ENCODE measurements around the gene LIMS1.
"Not testable (repeated sequence)": the region's sequence is repeated elsewhere in the genome, so short reads cannot be mapped to it uniquely, and the experiment has no call there.

DNA sequence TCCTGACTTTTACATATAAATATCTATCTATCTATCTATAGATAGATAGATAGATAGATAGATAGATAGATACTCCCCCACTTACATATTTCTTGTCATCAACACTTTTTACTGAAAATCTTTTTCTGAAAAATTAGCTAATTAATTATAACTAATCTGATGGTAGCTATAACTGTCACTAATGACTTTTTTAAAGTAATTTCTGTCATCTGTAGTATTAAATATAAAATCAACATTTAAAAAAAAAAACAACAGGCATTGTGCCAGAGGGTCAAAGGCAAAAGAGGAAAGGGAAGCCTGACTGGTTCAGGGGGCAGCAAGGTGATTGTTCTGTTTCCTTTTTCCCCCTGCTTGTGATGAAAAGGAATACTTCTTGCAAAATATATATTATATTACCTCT lies 122.0 kb downstream of the LIMS1 start:
- TF ChIP-seq EZH2 (IDR thresholded peaks at IDR 0.05; ENCODE audit: low read depth, unreplicated experiment); CTCF (conservative IDR thresholded peaks at IDR 0.05; ENCODE audit: low read depth in 2 of 2); EZH2phosphoT487 (IDR thresholded peaks at IDR 0.05; ENCODE audit: unreplicated experiment); POLR2AphosphoS5 (IDR thresholded peaks at IDR 0.05; ENCODE audit: low read depth); CREB1 (CRISPR knock-in tag; IDR thresholded peaks at IDR 0.05; ENCODE audit: low read depth); JUNB (IDR thresholded peaks at IDR 0.05; ENCODE audit: unreplicated experiment): not testable (repeated sequence)
- TF ChIP-seq, protein P1, sequence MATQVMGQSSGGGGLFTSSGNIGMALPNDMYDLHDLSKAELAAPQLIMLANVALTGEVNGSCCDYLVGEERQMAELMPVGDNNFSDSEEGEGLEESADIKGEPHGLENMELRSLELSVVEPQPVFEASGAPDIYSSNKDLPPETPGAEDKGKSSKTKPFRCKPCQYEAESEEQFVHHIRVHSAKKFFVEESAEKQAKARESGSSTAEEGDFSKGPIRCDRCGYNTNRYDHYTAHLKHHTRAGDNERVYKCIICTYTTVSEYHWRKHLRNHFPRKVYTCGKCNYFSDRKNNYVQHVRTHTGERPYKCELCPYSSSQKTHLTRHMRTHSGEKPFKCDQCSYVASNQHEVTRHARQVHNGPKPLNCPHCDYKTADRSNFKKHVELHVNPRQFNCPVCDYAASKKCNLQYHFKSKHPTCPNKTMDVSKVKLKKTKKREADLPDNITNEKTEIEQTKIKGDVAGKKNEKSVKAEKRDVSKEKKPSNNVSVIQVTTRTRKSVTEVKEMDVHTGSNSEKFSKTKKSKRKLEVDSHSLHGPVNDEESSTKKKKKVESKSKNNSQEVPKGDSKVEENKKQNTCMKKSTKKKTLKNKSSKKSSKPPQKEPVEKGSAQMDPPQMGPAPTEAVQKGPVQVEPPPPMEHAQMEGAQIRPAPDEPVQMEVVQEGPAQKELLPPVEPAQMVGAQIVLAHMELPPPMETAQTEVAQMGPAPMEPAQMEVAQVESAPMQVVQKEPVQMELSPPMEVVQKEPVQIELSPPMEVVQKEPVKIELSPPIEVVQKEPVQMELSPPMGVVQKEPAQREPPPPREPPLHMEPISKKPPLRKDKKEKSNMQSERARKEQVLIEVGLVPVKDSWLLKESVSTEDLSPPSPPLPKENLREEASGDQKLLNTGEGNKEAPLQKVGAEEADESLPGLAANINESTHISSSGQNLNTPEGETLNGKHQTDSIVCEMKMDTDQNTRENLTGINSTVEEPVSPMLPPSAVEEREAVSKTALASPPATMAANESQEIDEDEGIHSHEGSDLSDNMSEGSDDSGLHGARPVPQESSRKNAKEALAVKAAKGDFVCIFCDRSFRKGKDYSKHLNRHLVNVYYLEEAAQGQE (IDR thresholded peaks at IDR 0.05; ENCODE audit: unreplicated experiment): not testable (repeated sequence)
- TF ChIP-seq, protein P2, sequence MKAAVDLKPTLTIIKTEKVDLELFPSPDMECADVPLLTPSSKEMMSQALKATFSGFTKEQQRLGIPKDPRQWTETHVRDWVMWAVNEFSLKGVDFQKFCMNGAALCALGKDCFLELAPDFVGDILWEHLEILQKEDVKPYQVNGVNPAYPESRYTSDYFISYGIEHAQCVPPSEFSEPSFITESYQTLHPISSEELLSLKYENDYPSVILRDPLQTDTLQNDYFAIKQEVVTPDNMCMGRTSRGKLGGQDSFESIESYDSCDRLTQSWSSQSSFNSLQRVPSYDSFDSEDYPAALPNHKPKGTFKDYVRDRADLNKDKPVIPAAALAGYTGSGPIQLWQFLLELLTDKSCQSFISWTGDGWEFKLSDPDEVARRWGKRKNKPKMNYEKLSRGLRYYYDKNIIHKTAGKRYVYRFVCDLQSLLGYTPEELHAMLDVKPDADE (IDR thresholded peaks at IDR 0.05): not testable (repeated sequence)
- TF ChIP-seq, protein P3, sequence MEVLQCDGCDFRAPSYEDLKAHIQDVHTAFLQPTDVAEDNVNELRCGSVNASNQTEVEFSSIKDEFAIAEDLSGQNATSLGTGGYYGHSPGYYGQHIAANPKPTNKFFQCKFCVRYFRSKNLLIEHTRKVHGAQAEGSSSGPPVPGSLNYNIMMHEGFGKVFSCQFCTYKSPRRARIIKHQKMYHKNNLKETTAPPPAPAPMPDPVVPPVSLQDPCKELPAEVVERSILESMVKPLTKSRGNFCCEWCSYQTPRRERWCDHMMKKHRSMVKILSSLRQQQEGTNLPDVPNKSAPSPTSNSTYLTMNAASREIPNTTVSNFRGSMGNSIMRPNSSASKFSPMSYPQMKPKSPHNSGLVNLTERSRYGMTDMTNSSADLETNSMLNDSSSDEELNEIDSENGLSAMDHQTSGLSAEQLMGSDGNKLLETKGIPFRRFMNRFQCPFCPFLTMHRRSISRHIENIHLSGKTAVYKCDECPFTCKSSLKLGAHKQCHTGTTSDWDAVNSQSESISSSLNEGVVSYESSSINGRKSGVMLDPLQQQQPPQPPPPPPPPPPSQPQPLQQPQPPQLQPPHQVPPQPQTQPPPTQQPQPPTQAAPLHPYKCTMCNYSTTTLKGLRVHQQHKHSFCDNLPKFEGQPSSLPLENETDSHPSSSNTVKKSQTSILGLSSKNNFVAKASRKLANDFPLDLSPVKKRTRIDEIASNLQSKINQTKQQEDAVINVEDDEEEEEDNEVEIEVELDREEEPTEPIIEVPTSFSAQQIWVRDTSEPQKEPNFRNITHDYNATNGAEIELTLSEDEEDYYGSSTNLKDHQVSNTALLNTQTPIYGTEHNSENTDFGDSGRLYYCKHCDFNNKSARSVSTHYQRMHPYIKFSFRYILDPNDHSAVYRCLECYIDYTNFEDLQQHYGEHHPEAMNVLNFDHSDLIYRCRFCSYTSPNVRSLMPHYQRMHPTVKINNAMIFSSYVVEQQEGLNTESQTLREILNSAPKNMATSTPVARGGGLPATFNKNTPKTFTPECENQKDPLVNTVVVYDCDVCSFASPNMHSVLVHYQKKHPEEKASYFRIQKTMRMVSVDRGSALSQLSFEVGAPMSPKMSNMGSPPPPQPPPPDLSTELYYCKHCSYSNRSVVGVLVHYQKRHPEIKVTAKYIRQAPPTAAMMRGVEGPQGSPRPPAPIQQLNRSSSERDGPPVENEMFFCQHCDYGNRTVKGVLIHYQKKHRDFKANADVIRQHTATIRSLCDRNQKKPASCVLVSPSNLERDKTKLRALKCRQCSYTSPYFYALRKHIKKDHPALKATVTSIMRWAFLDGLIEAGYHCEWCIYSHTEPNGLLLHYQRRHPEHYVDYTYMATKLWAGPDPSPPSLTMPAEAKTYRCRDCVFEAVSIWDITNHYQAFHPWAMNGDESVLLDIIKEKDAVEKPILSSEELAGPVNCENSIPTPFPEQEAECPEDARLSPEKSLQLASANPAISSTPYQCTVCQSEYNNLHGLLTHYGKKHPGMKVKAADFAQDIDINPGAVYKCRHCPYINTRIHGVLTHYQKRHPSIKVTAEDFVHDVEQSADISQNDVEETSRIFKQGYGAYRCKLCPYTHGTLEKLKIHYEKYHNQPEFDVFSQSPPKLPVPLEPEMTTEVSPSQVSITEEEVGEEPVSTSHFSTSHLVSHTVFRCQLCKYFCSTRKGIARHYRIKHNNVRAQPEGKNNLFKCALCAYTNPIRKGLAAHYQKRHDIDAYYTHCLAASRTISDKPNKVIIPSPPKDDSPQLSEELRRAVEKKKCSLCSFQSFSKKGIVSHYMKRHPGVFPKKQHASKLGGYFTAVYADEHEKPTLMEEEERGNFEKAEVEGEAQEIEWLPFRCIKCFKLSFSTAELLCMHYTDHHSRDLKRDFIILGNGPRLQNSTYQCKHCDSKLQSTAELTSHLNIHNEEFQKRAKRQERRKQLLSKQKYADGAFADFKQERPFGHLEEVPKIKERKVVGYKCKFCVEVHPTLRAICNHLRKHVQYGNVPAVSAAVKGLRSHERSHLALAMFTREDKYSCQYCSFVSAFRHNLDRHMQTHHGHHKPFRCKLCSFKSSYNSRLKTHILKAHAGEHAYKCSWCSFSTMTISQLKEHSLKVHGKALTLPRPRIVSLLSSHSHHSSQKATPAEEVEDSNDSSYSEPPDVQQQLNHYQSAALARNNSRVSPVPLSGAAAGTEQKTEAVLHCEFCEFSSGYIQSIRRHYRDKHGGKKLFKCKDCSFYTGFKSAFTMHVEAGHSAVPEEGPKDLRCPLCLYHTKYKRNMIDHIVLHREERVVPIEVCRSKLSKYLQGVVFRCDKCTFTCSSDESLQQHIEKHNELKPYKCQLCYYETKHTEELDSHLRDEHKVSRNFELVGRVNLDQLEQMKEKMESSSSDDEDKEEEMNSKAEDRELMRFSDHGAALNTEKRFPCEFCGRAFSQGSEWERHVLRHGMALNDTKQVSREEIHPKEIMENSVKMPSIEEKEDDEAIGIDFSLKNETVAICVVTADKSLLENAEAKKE (CRISPR knock-in tag; IDR thresholded peaks at IDR 0.05): not testable (repeated sequence)

Data from GM23338 (cell line).